B cell (primary cell): Measurements from ENCODE around the gene LIMK1. TPM values are rescaled to one million over a fixed set of nuclear protein-coding genes. Genes with fewer than 3 reads are reported as not detected.

Experiments used
- ATAC-seq: fragments of 200-7000 bp; cut with Tn5 transposase; one replicate; pipeline ENCODE4 v1.10.0; 2021; ENCODE audit warnings: low read depth, mild to moderate bottlenecking, moderate number of reproducible peaks, moderate library complexity
- CTCF ChIA-PET: fragments of 350-600 bp; sonication (Branson Sonifier 250); formaldehyde crosslinking; loops from one replicate; lab custom pipeline; 2021; ENCODE audit warnings: antibody characterized with exemption, inconsistent platforms; lab: Charles Lee
- POLR2A ChIA-PET: fragments of 350-600 bp; sonication (Branson Sonifier 250); formaldehyde crosslinking; loops from one replicate; lab custom pipeline; 2021; ENCODE audit warnings: antibody characterized with exemption; lab: Charles Lee
- DNase-seq: peaks from one replicate; pipeline ENCODE4 v3.0.0; 2013
- H2AFZ ChIP-seq: 2 replicates; pipeline ENCODE4 v1.6.1; 2012; ENCODE audit warnings: mild to moderate bottlenecking, low read depth, low read length; ENCODE audit not compliant: insufficient read depth, poor library complexity, severe bottlenecking
- H3K27ac ChIP-seq, 2 donors: 1 replicate in 1 of 2; 2 replicates in 1 of 2; pipeline ENCODE4 v1.5.1; 2012 to 2013; ENCODE audit warnings: low read length in 2 of 2, mild to moderate bottlenecking in 2 of 2, moderate library complexity in 1 of 2
- H3K27me3 ChIP-seq, 4 experiments: fragments of 200-600 bp in 1 of 4; sonication (generic) in 1 of 4; replicated peaks in 1 of 4; 1 replicate in 2 of 4; 2 replicates in 2 of 4; pipeline versions ENCODE4 v1.6.1 to v1.7.0; 2013 to 2016; ENCODE audit warnings: low read length in 3 of 4, mild to moderate bottlenecking in 2 of 4, mixed read lengths in 1 of 4, moderate library complexity in 1 of 4; ENCODE audit not compliant: insufficient read depth in 4 of 4, control insufficient read depth in 3 of 4; ENCODE audit errors: control extremely low read depth in 1 of 4
- H3K36me3 ChIP-seq, 2 experiments: replicated peaks in 1 of 2; 1 replicate in 1 of 2; 2 replicates in 1 of 2; pipeline versions ENCODE4 v1.6.1 to v1.7.1; 2013; ENCODE audit warnings: low read length in 1 of 2; ENCODE audit not compliant: insufficient read depth in 2 of 2, control insufficient read depth in 1 of 2; ENCODE audit errors: control extremely low read depth in 1 of 2, extremely low read depth in 1 of 2
- H3K4me1 ChIP-seq, 2 donors: fragments of 200-600 bp in 1 of 2; sonication (generic) in 1 of 2; 1 replicate in 1 of 2; 2 replicates in 1 of 2; pipeline versions ENCODE4 v1.5.1 to v1.6.1; 2013 to 2017; ENCODE audit warnings: low read length in 2 of 2; ENCODE audit not compliant: control insufficient read depth in 2 of 2, insufficient read depth in 2 of 2
- H3K4me2 ChIP-seq: replicated peaks from 2 replicates; pipeline ENCODE3; 2012; ENCODE audit warnings: mild to moderate bottlenecking, low read depth, low read length; ENCODE audit not compliant: poor library complexity, severe bottlenecking
- H3K4me3 ChIP-seq, 5 experiments: fragments of 200-600 bp in 1 of 5; sonication (generic) in 1 of 5; 1 replicate in 3 of 5; 2 replicates in 2 of 5; pipeline versions ENCODE4 v1.5.1 to v1.7.0; 2011 to 2016; ENCODE audit warnings: low read length in 4 of 5, mild to moderate bottlenecking in 4 of 5, low read depth in 2 of 5, control low read depth in 1 of 5, moderate library complexity in 1 of 5; ENCODE audit not compliant: insufficient read depth in 1 of 5; ENCODE audit errors: control extremely low read depth in 1 of 5, extremely low read depth in 1 of 5
- H3K79me2 ChIP-seq: fragments of 200-600 bp; sonication (generic); one replicate; pipeline ENCODE4 v1.6.0; 2016; ENCODE audit warnings: low read length; ENCODE audit not compliant: control insufficient read depth, insufficient read depth
- H3K9ac ChIP-seq: fragments of 200-600 bp; sonication (generic); 2 replicates; pipeline ENCODE4 v1.6.1; 2017; ENCODE audit warnings: mild to moderate bottlenecking, low read length, moderate library complexity
- H3K9me3 ChIP-seq, 3 donors: one replicate each; pipeline versions ENCODE4 v1.6.1 to v1.7.1; 2013; ENCODE audit warnings: low read length in 2 of 3; ENCODE audit not compliant: control insufficient read depth in 2 of 3, insufficient read depth in 1 of 3; ENCODE audit errors: control extremely low read depth in 1 of 3
- H4K20me1 ChIP-seq: 2 replicates; pipeline ENCODE4 v1.6.0; 2012; ENCODE audit warnings: mild to moderate bottlenecking, low read length; ENCODE audit not compliant: insufficient read depth, control insufficient read depth, poor library complexity, severe bottlenecking
- H3K27ac Mint-ChIP-seq: one replicate; pipeline ENCODE4 v1.8.0; 2021; ENCODE audit warnings: mixed read lengths
- H3K27me3 Mint-ChIP-seq: one replicate; pipeline ENCODE4 v1.8.0; 2021; ENCODE audit warnings: mixed read lengths
- H3K4me1 Mint-ChIP-seq: one replicate; pipeline ENCODE4 v1.8.0; 2021; ENCODE audit warnings: mixed read lengths
- H3K4me3 Mint-ChIP-seq: one replicate; pipeline ENCODE4 v1.8.0; 2021; ENCODE audit warnings: mixed read lengths
- H3K9me3 Mint-ChIP-seq: one replicate; pipeline ENCODE4 v1.8.0; 2022; ENCODE audit warnings: mixed read lengths; ENCODE audit not compliant: insufficient read depth
- CTCF ChIP-seq: fragments of 200-600 bp; IDR thresholded peaks from one replicate; pipeline ENCODE4 v1.8.0; 2022; ENCODE audit warnings: antibody characterized with exemption, mild to moderate bottlenecking
- EZH2 ChIP-seq: IDR thresholded peaks from 2 replicates; pipeline ENCODE4 v1.6.1; 2012; ENCODE audit warnings: borderline replicate concordance, low read depth, mild to moderate bottlenecking, moderate library complexity, low read length; ENCODE audit not compliant: insufficient read depth, poor library complexity, severe bottlenecking
- WGBS: methylation state at CpG from one replicate; pipeline ENCODE4 v1.1.5; 2013; ENCODE audit warnings: missing lambda C conversion rate; ENCODE audit not compliant: insufficient coverage; 5-methylcytosine and 5-hydroxymethylcytosine counted together
- intact Hi-C: fragments of 100-400 bp; cut with micrococcal nuclease; formaldehyde crosslinking; loops from one replicate; pipeline ENCODE4 v1.10.0; 2022
- polyA plus RNA-seq: library from polyadenylated mRNA; depleted of rRNA; stranded (reverse); fragments of >200 nt; gene quantifications from 2 replicates; pipeline ENCODE4 v1.2.3, GENCODE V29; 2012
- total RNA-seq, 2 donors: library from RNA; stranded (reverse); fragments of 120-200 nt in 1 of 2; gene quantifications; 1 replicate in 1 of 2; 2 replicates in 1 of 2; pipeline versions ENCODE4 v1.2.3 to v1.2.4, GENCODE V29; 2013 to 2022

LIMK1 gene
- total and polyA plus RNA-seq, 2 donors (not counting 1 experiment from before 2014, with no cell fraction given), result 38.7 to 70.8 TPM

GRCh38 chr7:74047804-74048380 is 35.7 kb upstream of the LIMK1 start:
- ChIA-PET POLR2A (no interaction called here), CTCF (interaction anchor here (1.7 kb wide), 1 partner anchor 21 kb away, joined by 8 read pairs; no protein-coding TSS in a partner anchor)
- DNase-seq, result no peak
- ATAC-seq, result no peak
- WGBS, result 86% methylated on average over 5 of the region's 5 CpGs
- Histone ChIP-seq H3K4me1 (no peaks in the 10 kb centered on the region), H3K4me3 (no peak overlapping the region), H3K4me2 (no peak overlapping the region), H4K20me1 (no peaks in the 10 kb centered on the region), H3K27ac (no peak overlapping the region), H3K79me2 (no peaks in the 10 kb centered on the region), H3K9me3 (no peaks in the 10 kb centered on the region), H3K27me3 (no peaks in the 10 kb centered on the region), H3K9ac (no peak overlapping the region), H3K36me3 (no peaks in the 10 kb centered on the region), H2AFZ (no peak overlapping the region)
- intact Hi-C loops, result no loop called here
- TF ChIP-seq EZH2 (no peak), CTCF (no peak)
- Mint-ChIP-seq H3K9me3 (no peaks in the 10 kb centered on the region), H3K27me3 (no peaks in the 10 kb centered on the region), H3K4me3 (no peak overlapping the region), H3K27ac (no peak overlapping the region), H3K4me1 (no peaks in the 10 kb centered on the region)

GRCh38 chr7:74048999-74049599 is 34.5 kb upstream of the LIMK1 start:
- no peak for ATAC-seq
- H3K4me1 ChIP-seq, result no peaks in the 10 kb centered on the region
- H3K9me3 ChIP-seq, result no peaks in the 10 kb centered on the region
- no peak overlapping the region for H3K27ac Mint-ChIP-seq
- no peaks in the 10 kb centered on the region for H3K36me3 ChIP-seq
- DNase-seq, result no peak
- H3K79me2 ChIP-seq, result no peaks in the 10 kb centered on the region
- no peak for TF ChIP-seq CTCF
- TF ChIP-seq EZH2, result no peak
- no peaks in the 10 kb centered on the region for H4K20me1 ChIP-seq
- CTCF ChIA-PET, result no interaction called here
- 93% methylated on average over 2 of the region's 2 CpGs for WGBS
- POLR2A ChIA-PET, result no interaction called here
- H3K9me3 Mint-ChIP-seq, result no peaks in the 10 kb centered on the region
- H3K27ac ChIP-seq, result no peak overlapping the region
- H3K4me1 Mint-ChIP-seq, result no peaks in the 10 kb centered on the region
- intact Hi-C loops, result no loop called here
- no peak overlapping the region for H2AFZ ChIP-seq
- H3K27me3 ChIP-seq, result no peaks in the 10 kb centered on the region
- no peak overlapping the region for H3K4me2 ChIP-seq
- H3K9ac ChIP-seq, result no peak overlapping the region
- H3K27me3 Mint-ChIP-seq, result peaks cover 8% of the 10 kb centered on the region
- H3K4me3 Mint-ChIP-seq, result no peak overlapping the region
- no peak overlapping the region for H3K4me3 ChIP-seq
